K562 treated with DMSO at 1 percent for 12 hours (cell line): ENCODE results near the gene ACCS. TPM values are rescaled to one million over a fixed set of nuclear protein-coding genes. Genes with fewer than 3 reads are reported as not detected.

Experiments
- total RNA-seq: library from RNA; unstranded; fragments of 300-600 nt; gene quantifications from 2 replicates; pipeline ENCODE4 v1.2.3, GENCODE V29; 2022; ENCODE audit not compliant: insufficient read depth

The ACCS gene
- total RNA-seq: 12.1 and 31.6 TPM in 2 replicates

GRCh38 chr11:44065841-44066731 lies at the start of gene ACCS:
TSS of gene ACCS (plus strand) at chr11:44066270. CDS start at chr11:44067628, 1,358 bp downstream.

GRCh38 chr11:44047931-44048431 lies 18.1 kb upstream of the ACCS start, which contains the start of gene ACCSL:
TSS of gene ACCSL (plus strand) at chr11:44047981. CDS start at chr11:44048037, 56 bp downstream.

GRCh38 chr11:44095506-44096359 lies 29.7 kb downstream of the ACCS start, which contains the start of gene EXT2:
TSS of gene EXT2 (plus strand) at chr11:44095678. CDS start at chr11:44107713, 12,035 bp downstream.

Other genes with a start within 250 kb of the ACCS start
- gene ALKBH3, start 185.4 kb upstream of the ACCS start, total RNA-seq: 30.3 and 39.5 TPM in 2 replicates
- 9.1 and 10.7 TPM in 2 replicates for gene C11orf96, start 123.6 kb upstream of the ACCS start, total RNA-seq
- gene ACCSL, start 18.3 kb upstream of the ACCS start, total RNA-seq: not detected in 2 replicates
- gene EXT2, start 29.4 kb downstream of the ACCS start, total RNA-seq: 31.6 and 68.2 TPM in 2 replicates
- gene ALX4, start 243.9 kb downstream of the ACCS start, total RNA-seq: 0.38 TPM in 1 of 2 replicates, not detected in the other